ENCODE measurements around the gene PRR16.
"Not testable (repeated sequence)": the region's sequence is repeated elsewhere in the genome, so short reads cannot be mapped to it uniquely, and the experiment has no call there.

Gene PRR16

DNA sequence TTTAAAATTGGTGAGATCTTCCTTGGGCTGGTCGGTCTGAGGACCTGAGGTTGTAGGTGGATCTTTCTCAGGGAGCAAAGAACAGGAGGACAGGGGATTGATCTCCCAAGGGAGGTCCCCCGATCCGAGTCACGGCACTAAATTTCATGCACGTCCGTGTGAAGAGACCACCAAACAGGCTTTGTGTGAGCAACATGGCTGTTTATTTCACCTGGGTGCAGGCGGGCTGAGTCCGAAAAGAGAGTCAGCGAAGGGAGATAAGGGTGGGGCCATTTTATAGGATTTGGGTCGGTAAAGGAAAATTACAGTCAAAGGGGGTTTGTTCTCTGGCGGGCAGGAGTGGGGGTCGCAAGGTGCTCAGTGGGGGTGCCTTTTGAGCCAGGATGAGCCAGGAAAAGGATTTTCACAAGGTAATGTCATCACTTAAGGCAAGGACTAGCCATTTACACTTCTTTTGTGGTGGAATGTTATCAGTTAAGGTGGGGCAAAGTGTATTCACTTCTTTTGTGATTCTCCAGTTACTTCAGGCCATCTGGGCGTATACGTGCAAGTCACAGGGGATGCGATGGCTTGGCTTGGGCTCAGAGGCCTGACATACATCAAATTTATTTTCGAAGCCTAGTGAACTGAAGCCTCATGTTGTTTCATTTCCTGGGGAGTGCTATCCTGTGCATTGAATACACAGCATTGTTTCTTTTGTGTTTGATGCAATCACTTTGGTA lies 238.9 kb downstream of the PRR16 start:
- DNase-seq: peak in 1 of 10 donors; percentile 35
- intact Hi-C loops (cut with DNase I): not testable (repeated sequence)

DNA sequence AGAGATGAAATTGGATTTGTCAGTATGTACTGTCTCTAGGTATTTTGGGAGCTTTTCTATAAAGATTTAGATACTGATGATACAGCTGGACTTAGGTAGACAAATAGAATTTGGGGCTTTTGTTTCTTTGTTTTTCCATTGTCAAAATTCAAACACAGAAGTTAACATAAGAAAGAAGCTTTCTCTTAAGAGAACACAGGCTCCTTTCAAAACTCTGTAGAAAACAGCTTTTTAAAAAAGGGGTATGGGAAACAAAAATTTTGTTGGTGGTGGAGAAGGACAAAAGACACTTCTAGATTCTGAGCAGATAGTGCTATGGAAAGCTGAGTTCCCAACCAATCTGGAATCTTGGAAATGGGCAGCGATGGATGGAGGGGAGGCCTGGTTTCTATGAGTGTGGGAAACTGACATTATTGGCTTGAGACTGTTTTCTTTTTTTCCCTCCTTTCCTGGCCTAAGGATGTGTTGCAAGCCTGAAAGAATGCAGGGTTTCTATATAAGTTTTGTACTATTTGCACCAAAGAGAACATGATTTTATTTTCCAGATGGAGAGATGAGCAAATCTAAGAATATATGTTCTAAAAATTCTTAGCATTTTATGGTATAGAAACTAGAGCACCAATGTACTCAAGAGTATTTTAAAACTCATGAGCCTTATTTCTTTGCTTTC lies 240.0 kb downstream of the PRR16 start:
- DNase-seq: peak in 1 of 10 donors; percentile 33
- intact Hi-C loops (cut with DNase I): no loop called here

GRCh38 chr5:120706877-120707276 lies 242.8 kb downstream of the PRR16 start:
- intact Hi-C loops (cut with DNase I): no loop called here
- DNase-seq: no peak

DNA sequence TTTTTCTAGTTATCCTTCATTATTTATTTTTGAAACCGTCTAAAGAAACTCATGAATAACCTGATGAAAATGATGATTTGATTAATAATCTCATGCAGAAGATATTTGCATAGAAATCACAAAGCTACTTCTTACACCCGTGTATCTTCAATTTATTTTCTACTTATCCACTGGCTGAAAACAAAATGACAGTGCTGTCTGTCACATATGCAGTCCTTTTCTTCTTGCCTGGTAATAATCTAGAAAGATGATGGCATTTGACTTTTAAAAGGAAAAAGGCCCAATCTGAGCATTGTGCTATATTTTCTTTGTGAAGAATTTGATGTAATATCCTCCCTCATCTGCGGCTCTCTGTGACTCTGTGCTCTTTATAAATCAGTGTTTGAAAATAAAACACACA lies 253.3 kb downstream of the PRR16 start:
- intact Hi-C loops (cut with DNase I): no loop called here
- no peak for DNase-seq

DNA sequence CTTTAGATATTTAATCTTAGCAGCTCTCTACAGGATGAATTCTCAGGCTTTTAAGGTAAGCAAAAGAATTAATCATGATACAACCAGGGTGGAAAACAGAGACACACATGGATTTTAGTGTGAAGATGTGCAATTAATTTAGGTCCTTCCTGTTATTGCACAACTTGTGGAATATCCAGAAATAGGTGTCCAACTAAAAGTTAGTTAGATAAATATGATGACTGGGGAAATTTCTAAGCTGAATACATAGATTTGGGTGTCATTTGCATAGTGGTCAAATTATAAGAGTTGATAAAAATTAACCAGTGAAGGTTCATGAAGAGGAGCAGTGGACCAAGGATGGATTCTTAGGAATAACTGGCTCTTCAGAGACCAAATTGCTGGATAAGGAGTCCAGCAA lies 266.1 kb downstream of the PRR16 start:
- no peak for DNase-seq
- intact Hi-C loops (cut with DNase I): no loop called here

- intact Hi-C loops (cut with DNase I): no loop called here
- DNase-seq: peak in 1 of 10 donors; percentile 49
Observed at GRCh38 chr5:120734033-120734432, 269.9 kb downstream of the PRR16 start.

- no peak for DNase-seq
- intact Hi-C loops (cut with DNase I): no loop called here
Observed at GRCh38 chr5:120735076-120735475, 271.0 kb downstream of the PRR16 start.
